ENCODE results near the gene HAUS8. TPM values are rescaled to one million over a fixed set of nuclear protein-coding genes. Genes with fewer than 3 reads are reported as not detected.

The HAUS8 gene
- total and polyA plus RNA-seq, 2 of the 4 experiments (the other 2 are of a cell fraction) = 3.4 to 14.2 TPM

- CTCF ChIA-PET = interaction anchor here (0.9 kb wide), 1 partner anchor 65 kb away, joined by 3 read pairs; no protein-coding TSS in a partner anchor
- Histone ChIP-seq H3K18ac (ENCODE audit: low read depth, low read length) (no peak overlapping the region), H2BK20ac (ENCODE audit: low read depth, low read length) (no peak overlapping the region), H2BK15ac (ENCODE audit: low read depth, low read length) (no peak overlapping the region), H3K23ac (ENCODE audit: low read depth, low read length) (no peak overlapping the region), H3K56ac (ENCODE audit: extremely low read depth, insufficient read depth, low read length) (no peak overlapping the region), H2AFZ (replicated peaks; ENCODE audit: low read length, poor library complexity) (no peak overlapping the region), H3K4me2 (ENCODE audit: low read depth, low read length) (no peak overlapping the region), H3K4me3 (ENCODE audit: insufficient read depth, low read depth, low read length) (no peak overlapping the region), H2AK9ac (replicated peaks; ENCODE audit: low read depth, low read length, poor library complexity) (no peak overlapping the region), H3K9me1 (ENCODE audit: insufficient read depth, low read length) (peaks cover 29% of the 10 kb centered on the region), H3K9ac (ENCODE audit: low read depth, low read length) (no peak overlapping the region), H2BK5ac (ENCODE audit: low read depth, low read length, poor library complexity, severe bottlenecking) (no peak overlapping the region), H3K36me3 (ENCODE audit: control insufficient read depth, insufficient read depth, low read length) (peaks cover 34% of the 10 kb centered on the region), H4K8ac (ENCODE audit: low read depth in 2 of 2, low read length in 2 of 2) (no peak overlapping the region), H4K5ac (ENCODE audit: low read depth, low read length) (no peak overlapping the region), H3K4ac (ENCODE audit: low read depth, low read length) (no peak overlapping the region), H3K9me3 (ENCODE audit: control insufficient read depth, insufficient read depth, low read length) (no peaks in the 10 kb centered on the region), H4K91ac (ENCODE audit: insufficient read depth, low read depth, low read length) (no peak overlapping the region), H2AK5ac (ENCODE audit: low read depth, low read length) (no peak overlapping the region), H3K79me1 (ENCODE audit: low read depth in 1 of 2, low read length in 2 of 2) (peaks cover 23 to 99% of the 10 kb centered on the region in 2 experiments), H2BK120ac (ENCODE audit: low read depth, low read length) (no peak overlapping the region), H4K20me1 (ENCODE audit: insufficient read depth, low read length) (peaks cover 83% of the 10 kb centered on the region), H3K27ac (ENCODE audit: insufficient read depth, low read length) (no peak overlapping the region), H3K14ac (replicated peaks; ENCODE audit: low read depth, low read length) (no peak overlapping the region), H3K4me1 (ENCODE audit: control insufficient read depth, insufficient read depth, low read length) (peaks cover 11% of the 10 kb centered on the region), H3K27me3 (ENCODE audit: control insufficient read depth, insufficient read depth, low read length) (no peaks in the 10 kb centered on the region)
- intact Hi-C loops (cut with micrococcal nuclease) (no loop called here), in situ Hi-C loops (cut with MboI; ENCODE audit: low sequenced_read_pairs) (no loop called here), dilution Hi-C loops (cut with HindIII; ENCODE audit: low sequenced_read_pairs, unreplicated experiment) (no loop called here)
- 96% methylated on average over 4 of the region's 14 CpGs; no CpG with 5 or more reads in 1 of the 2 experiments for WGBS, 2 experiments (ENCODE audit: extremely low coverage in 2 of 2, insufficient read length in 1 of 2)
- no TSS peak for BruUV-seq (replicated peaks)
- DNase-seq (no peak), ATAC-seq (ENCODE audit: low read depth) (no peak)
- TF ChIP-seq MAZ (IDR thresholded peaks at IDR 0.05; ENCODE audit: borderline replicate concordance, low read depth, low read length) (no peak), ELK1 (IDR thresholded peaks at IDR 0.05; ENCODE audit: borderline replicate concordance, low read depth, low read length) (no peak)
- POLR2A ChIA-PET (ENCODE audit: unreplicated experiment) = interaction anchor here (0.6 kb wide), 1 partner anchor 17 kb away, joined by 13 read pairs; no protein-coding TSS in a partner anchor
Measured at GRCh38 chr19:17116996-17117702, 41.9 kb upstream of the HAUS8 start.
